Epidermal melanocyte (primary cell): Measurements from ENCODE around the gene ROR2.

Experiments
- DNase-seq: peaks from one replicate; pipeline ENCODE4 v3.0.0; 2011; ENCODE audit warnings: low spot score; ENCODE audit not compliant: insufficient read length

ROR2 gene

GRCh38 chr9:91689006-91689405, 261.0 kb downstream of the ROR2 start:
- no peak for DNase-seq

DNA sequence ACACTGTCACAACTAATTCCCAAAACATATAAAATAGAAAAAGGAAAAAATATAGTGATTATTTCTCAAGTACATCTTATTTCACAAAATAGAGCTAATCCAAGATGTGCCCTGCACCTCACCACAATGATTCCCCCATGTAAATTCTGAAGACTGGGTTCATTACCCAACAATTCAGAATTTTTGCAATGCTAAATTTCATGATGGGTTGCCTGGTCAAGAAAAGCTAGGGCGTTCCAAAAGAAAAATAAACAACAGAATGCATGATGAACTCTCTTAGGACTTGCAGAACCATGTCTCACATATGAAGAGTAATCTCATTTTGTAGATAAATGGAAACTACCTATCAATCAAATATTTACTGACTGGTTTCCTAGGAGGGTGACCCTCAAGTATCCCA, 266.8 kb downstream of the ROR2 start:
- no peak for DNase-seq

GRCh38 chr9:91682806-91683205, 267.2 kb downstream of the ROR2 start:
- DNase-seq: no peak

DNA sequence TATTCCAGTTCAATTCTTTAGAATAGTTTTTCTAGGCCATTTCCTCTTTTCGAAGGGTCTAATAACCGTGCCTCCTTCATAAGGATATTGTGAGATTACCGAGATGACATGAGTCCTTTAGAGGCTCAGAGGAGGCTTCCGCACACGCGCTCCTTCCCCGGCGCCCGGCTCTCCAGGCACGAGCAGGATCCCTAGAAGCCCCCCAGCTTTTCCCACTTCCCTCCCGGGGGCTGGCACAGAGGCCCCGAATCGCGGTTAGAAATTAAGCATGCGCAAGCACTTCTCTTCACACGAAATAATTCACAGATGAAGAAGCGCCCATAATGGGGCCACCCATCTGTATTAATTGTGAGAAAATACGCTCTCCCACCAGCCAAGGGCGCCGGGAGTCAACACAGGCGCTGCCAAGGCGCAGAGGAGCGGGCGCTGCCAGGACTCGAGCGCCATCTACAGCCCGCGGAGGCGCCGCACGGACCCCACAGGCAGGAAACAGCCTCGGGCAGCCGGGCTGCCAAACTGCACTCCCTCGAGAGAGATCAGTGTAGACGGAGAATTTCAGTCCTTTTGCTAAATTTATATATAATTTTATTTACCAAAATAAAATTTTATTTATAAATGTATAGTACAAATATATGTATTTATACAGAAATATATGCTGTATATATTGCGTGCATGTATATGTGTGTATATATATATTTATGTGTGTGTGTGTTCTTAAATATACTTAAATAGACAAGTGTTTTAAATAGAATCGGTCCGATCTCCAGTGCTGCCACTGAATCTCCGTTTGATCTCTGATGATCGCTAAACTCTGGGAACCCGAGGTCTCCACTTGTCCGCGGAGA, 268.3 kb downstream of the ROR2 start:
- peak; percentile 65 for DNase-seq

DNA sequence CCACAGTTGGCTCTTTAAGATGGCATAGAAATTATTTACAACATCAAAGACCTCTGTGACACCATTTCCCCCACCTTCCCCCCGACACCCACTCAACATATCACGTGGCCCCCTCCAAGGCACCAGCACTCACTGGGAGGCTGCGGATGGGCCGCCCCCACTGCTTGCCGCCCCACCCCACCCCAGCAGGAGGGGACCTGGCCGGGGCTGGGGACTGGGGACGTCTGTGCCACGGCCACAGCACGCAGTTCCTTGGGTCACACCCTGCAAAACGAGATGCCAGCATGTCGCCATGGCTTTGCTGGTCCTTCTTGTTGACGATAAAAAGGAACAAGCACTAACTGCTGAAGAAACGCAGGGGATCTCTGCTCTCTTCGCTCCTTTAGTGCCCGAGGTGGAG, 269.0 kb downstream of the ROR2 start:
- no peak for DNase-seq

- no peak for DNase-seq
Measured at GRCh38 chr9:91680106-91680505, 269.9 kb downstream of the ROR2 start.

GRCh38 chr9:91678807-91679580, 271.0 kb downstream of the ROR2 start:
- no peak for DNase-seq

- no peak for DNase-seq
Measured at GRCh38 chr9:91677822-91678436, 272.1 kb downstream of the ROR2 start.

GRCh38 chr9:91677331-91677730, 272.7 kb downstream of the ROR2 start:
- no peak for DNase-seq

GRCh38 chr9:91676046-91676445, 274.0 kb downstream of the ROR2 start:
- no peak for DNase-seq

- DNase-seq: no peak
Measured at GRCh38 chr9:91664663-91665062, 285.4 kb downstream of the ROR2 start.

- no peak for DNase-seq
Measured at GRCh38 chr9:91663858-91664257, 286.2 kb downstream of the ROR2 start.

DNA sequence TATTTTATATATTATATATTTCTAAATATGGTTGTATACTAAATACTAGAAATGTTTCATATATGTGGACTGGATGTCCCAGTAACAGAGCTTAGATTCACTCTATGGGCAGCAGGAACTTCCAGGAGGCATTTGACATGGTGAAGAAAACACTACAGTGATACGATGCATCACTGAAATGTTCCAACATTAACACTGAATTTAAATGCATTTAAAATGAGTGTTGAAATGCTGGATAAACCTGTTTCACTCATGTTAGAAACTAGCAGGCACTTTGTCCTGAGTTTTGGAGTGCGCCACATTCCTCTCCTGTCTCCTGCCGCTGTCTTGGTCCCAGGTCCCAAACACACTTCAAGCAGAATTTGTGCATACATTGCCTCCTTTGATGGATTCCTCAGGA, 288.6 kb downstream of the ROR2 start:
- DNase-seq: no peak

DNA sequence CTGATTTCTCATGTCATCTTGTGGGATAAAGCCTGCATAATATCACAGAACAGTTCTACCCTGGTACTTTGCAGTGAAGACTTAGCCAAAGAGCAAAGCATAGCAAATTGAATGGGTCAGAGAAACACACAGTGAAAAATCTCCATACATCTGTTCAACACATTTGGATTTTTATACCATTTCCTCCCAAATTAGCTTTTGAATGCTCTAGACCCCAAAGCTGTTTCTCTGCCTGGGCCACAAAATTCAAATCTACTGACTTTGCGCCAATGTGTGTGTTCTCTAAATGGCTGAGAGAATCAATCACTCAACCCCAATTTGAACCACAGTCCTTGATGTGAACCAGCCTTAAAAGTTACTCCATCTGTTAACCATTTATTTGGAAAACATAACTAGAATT, 289.5 kb downstream of the ROR2 start:
- no peak for DNase-seq

- DNase-seq: peak; percentile 26
Measured at GRCh38 chr9:91659529-91660495, 290.2 kb downstream of the ROR2 start.

GRCh38 chr9:91658513-91659105, 291.4 kb downstream of the ROR2 start:
- no peak for DNase-seq

- DNase-seq: no peak
Measured at GRCh38 chr9:91657501-91657900, 292.5 kb downstream of the ROR2 start.

DNA sequence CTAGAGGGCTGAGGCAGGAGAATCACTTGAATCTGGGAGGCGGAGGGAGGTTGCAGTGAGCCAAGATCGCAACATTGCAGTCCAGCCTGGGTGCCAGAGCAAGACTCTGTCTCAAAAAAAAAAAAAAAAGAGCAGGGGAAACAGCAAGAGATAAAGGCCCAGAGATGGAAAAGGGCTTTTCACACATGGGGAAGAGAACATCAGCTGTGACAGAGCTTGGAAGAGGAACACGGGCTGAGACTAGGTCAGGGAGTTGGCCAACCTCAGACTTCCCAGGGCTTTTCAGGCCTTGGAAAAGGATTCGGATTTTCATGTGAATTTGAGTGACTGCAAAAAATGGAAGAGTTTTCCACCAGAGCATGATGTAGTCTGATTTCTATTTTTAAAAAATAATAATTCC, 294.4 kb downstream of the ROR2 start:
- no peak for DNase-seq

DNA sequence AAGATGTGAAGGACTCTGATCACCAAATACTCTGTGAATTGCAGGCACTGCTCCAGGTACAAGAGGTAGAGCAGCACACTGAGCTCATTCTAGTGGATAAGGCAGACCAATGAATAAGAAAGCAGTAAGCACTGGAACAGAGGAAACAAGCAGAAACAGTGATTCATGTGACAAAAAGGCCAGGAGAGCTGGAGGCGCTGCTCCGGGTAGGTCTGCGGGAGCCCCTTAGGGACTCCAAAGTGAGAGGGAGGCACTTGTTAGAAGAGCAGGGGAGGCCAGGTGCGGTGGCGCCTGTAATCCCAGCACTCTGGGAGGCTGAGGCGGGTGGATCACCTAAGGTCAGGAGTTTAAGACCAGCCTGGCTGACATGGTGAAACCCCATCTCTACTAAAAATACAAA, 294.8 kb downstream of the ROR2 start:
- no peak for DNase-seq

DNA sequence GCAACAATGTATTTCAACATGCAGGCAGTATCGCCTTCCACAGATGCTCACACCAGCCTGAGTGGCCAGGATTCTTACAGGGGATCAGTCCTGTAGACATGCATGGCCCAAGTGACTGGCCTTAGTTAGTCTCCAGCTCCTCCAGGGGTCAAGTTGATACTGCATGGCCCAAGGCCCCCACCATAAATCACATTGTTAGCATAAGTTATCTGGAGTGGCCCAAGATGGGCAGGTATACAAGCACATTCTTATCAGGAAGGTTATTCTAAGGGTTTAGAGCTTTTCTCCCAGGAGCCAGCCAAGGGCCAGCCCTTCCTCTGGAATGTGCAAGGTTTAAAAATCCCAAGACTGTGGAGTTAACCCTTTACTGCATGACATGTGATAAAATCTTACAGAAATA, 295.5 kb downstream of the ROR2 start:
- no peak for DNase-seq

- no peak for DNase-seq
Measured at GRCh38 chr9:91647371-91647770, 302.7 kb downstream of the ROR2 start.
